Limb (tissue), 2 donors: Measurements from ENCODE around the gene SUMF1.

Source experiments
- DNase-seq, 2 donors: peaks; one replicate each; pipeline ENCODE4 v3.0.0-alpha.2; 2016; ENCODE audit errors: extremely low spot score in 2 of 2

The SUMF1 gene

DNA sequence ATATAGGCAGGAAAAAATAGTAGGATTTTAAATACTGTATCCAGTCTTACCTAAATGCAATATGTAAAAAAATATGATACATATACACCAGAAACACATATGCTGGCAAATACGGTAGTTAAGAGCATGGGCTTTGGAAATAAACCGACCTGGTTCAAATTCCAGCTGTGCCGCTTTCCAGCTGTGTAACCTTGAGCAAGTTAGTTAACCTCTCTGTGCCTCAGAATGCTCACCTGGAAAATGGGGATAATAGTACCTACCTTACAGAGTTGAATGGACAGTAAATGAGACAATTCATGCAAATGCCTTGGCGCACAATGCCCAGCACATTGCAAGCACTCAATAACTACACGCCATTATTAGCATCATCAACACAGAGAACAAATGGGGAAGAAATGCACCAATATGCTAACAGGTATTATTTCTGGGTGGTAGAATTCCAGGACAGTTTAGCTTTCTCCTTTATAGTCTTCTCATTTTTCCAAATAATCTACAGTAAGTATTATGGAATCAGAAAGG is 50.6 kb downstream of the SUMF1 start:
- no peak for DNase-seq

DNA sequence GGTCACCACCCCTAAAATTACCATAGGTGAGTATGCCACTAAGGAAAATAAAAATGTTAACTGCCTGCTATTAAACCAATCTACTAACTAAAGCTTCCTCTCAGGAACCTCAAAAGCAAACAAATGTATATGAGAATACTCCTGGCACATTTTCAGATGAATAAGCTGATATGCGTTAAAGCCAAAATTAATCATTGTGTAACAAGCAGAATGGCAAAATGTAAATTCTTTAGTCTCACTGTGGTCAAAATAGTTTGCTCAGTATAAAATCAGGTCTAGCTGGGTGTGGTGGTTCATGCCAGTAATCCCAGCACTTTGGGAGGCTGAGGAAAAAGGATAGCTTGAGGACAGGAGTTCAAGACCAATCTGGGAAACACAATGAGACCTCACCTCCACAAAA is 53.6 kb downstream of the SUMF1 start:
- no peak for DNase-seq

DNA sequence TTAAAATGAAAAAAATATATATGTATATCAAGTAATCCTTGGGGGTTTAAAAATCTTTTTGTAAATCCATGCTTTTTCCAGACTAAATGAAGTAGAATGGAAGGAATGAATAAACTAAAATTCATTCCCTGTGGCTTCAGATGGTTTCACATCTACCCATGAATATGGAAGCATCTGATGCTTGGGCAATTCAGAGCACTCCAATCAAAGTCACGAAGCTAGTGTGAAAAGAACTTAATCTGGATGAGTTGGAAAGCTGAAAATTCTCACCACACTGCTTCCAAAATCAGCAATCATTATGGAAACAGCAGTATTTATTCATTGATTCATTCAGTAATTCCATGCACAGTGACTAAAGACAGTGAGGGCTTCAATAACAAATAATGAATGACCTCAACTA is 55.2 kb downstream of the SUMF1 start:
- no peak for DNase-seq

DNA sequence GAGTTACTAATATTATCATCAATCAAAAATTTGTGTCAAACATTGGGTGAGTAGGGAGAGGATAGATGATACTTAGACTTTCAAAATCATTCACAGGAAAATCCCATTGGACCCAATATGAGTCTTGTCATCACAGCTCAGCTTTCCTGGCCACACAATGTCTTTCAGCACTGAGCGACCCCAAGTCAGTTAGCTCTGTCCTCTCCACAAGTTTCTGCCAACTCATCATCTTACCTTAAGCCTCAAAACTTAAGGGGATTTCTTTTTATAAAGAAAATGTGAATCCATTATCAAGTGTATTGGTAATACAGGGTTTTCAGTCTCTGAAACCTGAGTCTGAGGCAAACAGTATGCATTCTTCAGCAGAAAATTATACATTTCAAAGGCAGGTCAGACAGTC is 55.8 kb downstream of the SUMF1 start:
- no peak for DNase-seq

DNA sequence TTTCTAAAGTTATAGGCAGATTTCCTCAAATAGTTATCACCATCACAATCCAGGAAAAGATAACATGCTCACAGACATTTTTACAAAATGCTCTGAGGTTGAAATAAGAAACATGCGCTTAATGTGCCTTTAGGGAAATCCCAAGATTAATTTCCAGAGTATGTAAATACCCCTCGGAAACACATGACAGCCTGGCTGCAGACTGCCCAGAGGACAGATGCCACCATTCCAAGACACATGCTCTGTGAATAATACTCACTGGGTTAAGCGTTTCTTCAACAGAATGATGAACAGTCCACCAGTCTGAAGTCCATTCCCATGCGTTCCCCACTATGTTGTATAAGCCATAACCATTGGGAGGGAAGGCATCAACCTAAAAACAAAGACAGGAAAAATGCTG is 56.5 kb downstream of the SUMF1 start:
- no peak for DNase-seq

DNA sequence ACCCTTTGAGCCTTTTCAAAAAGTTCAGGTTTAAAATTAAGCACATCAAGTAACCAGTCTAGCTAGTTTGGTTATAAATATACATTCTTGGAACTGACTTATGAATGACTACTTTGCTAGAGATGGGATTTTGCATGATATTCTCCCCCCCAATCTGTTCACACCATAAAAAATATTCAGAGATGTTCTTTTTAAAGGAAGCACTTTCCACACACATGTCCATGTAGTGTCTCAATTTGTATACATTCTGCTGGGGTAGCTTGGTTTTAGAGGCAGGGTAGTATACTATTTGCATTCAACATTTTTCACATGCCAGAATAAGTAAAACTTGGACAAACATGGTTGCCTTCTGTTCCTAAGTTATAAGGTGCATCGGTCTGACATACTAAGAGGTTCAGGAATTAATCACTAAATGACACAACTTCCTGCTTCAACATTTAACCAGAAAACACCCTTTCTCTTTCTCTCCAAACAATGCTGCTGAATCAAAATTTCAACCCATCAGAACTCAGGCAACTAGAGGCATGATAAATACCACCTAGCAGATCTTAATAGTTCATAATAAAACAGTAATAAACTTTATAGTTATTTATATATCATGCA is 57.0 kb downstream of the SUMF1 start:
- no peak for DNase-seq

DNA sequence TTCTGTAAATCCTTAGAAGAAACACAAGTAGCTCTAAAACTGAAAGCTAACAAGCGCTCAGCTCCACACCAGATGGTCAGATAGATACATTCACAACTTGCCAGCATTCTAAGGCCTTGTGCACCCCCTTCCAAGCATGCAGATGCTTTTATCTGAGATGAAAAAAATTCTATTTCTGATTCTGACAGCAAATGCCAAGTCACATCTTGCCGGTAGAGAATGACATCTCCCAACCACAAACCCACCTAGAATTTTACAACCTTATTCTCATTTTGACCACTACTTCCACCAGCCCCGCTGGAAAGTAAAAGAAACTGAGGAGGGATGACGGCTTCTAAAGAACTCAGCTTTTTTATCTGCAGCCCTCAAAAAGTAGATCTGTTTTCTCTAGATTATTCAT is 57.7 kb downstream of the SUMF1 start:
- no peak for DNase-seq

DNA sequence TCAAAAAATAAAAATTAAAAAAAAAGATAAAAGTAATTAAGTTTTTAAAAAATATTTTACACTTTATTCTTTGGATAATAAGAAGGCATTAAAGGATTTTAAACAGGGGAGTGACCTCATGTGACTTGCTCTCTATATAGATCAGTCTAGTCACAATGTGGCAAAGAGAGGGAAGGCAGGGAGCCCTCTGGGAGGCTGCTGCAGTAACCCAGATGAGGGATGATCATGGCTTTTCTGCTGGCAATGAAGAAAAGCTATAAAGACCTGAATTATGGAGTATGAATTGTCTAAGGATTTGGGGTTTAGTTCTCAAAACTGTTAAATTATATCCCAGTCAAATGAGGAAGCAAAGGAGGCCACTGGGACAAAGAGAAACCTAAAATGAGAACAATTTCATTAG is 58.1 kb downstream of the SUMF1 start:
- DNase-seq, result no peak

DNA sequence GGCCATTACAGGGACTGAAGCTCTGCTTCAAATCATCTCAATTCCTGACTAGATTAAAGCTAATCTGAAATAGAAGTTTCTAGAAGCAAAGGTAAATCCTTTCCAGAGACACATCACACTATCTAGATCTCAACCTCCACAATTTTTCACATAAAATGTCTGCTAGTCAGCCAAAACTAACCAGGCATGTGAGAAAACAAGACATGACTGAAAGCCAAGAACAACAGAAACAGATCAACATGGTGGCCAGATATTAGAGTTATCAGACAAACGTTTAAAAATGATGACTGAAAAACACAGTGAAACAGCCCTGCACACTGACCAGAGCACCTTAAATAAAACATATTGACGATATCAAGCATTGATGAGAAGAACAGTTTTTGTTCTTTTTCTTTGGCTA is 59.1 kb downstream of the SUMF1 start:
- no peak for DNase-seq

DNA sequence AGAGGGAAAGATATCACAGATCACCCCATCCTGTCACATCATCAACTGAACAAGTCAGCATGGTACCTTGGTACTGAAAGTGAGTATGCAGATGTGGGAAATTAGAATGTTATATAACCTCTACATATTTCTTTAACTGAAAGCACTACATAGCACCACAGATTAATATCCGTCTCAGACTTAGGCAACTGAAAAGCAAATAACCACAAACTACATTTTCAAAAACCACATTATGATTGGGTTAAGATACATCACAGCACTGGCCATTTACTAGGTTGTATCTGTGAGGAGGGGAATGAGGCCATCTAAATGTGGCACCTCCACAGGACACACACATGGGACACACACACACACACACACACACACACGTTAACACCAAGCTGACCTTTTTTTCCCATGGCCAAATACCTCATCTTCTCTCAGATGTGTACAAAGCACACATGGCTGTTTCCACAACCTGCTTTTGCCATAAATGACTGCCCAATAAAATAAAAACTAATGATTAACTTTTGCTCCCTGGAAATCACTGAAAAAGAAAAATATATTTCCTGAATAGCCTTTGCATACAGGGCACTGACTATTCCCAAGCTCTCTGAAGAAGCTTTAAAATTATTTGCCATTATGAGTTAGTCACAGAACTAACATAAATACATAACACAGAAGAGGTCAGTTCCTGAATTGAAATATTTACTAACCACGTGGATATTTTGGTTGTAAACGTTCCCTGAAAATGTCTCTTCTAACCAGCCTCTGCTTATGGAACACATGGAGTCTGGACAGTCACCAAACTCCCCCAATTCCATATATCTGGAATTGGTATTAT is 60.1 kb downstream of the SUMF1 start:
- no peak for DNase-seq

DNA sequence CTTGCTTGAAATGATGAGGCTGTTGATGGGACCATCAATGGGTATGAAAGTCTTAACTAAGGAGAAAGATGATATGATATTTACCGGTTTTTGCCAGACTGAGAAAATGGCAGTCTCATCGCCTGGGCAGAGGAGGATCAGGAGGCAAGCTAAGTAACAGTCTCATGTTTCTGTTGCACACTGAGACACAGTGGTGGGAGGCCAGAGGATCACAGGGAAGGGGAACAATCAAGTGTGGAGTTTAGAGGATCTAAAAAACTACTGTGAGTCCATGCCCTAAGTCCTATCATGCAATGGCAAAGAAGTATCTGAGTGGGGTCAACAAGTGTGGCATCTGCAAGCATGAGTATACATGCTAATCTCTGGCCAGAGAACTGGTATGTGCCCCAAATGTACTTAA is 62.2 kb downstream of the SUMF1 start:
- no peak for DNase-seq

DNA sequence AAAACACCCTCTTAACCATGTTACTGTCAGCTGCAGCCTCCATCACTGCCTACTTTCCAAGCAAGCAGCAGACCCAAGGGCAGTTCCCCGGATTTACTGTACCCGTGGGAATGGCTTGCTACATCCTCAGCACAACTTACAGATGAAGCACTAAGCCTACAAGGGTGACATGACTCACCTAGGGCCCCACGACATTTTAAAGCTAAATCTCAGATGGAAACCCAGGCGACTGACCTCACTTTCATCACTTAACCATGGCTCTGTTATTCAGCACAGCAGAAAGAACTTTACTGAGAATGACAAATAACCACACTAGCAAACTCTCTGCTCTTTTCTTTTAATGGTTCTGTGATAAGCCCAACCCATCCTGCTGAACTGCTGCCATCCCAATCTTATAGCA is 65.6 kb downstream of the SUMF1 start:
- DNase-seq, result no peak

DNA sequence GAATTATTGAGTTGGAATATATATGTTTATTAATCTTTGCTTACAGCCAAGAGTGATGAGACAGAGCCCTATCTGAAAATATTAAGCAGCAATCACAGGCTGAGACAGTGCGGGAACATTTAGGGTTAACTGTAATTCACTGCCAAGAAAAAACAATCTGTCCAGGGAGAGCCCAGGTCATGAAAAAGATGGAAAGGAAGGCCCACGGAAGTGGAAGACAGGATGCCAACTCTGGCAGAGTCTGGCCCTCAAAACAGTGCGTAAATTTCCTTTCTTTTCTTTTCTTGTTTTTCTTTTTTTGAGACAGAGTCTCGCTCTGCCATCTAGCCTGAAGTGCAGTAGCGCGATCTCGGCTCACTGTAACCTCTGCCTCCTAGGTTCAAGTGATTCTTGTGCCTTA is 67.6 kb downstream of the SUMF1 start:
- no peak for DNase-seq

DNA sequence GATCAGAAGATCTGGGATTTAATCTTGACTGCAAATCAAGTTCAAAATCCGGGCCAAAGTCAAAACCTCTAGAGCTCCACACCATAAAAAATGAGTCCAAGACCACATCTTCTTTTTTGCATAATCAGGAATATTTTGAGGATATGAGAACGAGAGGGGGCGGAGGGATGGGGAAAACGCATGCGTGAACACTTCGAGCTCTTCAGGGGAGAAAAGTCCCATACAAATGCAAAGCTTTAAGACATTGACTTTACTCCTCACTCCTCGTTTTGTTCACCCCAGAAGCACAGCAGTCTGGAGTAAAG is 68.2 kb downstream of the SUMF1 start:
- no peak for DNase-seq

DNA sequence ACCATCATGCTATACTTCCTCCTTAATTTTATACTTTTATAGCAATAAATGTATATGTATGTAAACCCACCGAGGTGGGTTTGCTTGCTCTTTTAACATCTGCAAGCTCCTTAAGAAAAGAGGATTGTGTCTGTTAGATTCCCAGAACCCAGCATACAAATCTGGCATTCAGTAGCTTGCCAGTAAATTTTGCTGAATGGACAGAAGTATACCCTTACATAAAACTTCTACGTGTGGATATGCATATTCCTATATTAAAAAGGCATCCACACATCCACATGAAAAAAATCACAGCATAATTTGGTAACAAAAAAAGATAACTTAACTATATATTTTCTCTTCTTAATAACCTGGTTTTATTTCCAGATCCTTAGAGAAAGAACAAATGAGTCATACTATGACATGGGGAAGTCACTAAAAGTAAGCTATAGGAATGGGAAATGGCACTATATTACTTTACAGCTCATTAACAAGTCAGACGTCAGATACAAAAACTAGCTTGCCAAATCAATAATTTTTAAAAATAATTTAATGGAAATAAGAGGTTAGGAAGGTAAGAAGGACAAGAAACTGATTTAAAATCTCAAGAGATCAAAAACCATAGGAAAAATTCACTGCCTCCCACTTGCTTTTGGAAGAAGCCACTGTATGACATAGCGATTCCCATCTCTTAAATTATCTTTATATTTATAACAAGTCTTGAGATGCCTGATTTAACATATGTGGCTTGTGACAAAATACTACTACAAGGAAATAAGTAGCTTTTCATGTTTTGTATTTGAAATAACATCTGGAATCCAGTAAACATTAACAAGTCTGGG is 68.7 kb downstream of the SUMF1 start:
- DNase-seq, result no peak

DNA sequence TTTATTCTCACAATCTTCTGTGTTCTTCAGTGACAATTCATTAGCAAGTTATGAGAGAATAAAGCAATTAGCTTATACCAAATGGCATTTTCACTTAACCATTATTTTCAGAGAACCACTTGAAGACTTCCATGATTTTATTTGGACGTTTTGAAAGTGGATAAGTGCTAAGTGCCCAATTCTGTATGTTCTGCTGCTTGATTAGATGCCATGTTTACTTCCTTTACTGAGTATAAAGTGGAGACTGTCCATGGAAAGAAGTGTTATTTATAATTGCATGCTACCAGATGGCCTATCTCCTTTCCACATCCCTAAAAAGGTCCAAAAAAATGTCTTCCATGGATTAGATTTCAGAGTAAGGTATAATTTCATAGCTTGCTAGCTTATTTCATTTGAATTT is 69.6 kb downstream of the SUMF1 start:
- DNase-seq, result no peak

DNA sequence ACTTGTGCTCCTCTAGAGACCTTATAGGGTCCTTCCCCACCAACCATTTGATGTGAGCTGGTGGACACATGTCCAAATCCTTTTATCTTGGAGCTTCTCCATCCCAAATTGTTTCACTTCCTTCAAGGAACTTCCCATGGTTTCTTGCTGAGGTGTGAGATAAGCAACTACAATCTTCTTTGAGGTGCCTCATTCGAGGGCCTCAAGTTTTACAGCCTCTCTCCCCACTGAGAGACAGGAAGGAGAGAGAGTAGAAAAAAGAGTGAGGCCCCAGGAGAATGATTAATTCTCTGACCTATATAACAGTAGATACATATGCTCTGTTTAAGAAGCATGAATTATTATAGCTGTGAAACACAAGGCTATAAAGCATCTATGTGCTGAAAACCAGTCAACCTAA is 70.5 kb downstream of the SUMF1 start:
- DNase-seq, result no peak

DNA sequence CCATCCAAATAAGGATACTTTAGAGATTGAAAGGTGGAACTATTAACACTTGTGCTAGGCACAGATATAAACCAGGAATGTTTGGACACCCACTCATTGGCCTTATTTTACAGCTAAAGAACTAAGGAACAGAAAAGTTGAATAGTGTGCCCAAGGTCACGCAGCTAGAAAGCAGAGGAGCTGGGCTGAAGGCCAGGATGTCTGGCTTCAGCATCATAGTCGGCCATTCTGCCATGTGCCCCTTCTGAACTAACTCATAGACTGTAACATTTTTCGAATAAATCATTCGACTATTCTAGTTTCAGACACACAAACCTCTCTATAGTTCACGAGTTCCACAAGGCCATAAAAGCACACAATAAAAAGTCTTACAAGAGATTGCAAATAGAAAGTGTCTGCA is 71.1 kb downstream of the SUMF1 start:
- no peak for DNase-seq

DNA sequence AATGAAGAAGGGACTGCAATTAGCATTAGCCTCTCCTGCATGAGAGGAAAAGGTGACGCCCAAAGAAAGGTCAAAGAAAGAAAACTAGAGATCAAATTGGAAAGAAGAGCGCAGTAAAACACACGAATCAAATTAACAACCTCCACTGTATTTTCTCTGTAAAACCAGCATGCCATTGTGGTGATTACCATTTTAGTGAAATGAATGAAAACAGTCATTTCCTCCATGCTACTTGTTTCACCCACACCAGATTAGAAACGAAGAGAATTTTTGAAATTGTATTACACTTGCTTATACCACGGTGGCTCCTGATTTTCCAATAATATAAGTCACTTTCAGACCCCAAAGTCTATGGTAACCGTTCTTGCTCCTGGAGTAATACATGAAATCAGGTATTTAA is 71.6 kb downstream of the SUMF1 start:
- no peak for DNase-seq

DNA sequence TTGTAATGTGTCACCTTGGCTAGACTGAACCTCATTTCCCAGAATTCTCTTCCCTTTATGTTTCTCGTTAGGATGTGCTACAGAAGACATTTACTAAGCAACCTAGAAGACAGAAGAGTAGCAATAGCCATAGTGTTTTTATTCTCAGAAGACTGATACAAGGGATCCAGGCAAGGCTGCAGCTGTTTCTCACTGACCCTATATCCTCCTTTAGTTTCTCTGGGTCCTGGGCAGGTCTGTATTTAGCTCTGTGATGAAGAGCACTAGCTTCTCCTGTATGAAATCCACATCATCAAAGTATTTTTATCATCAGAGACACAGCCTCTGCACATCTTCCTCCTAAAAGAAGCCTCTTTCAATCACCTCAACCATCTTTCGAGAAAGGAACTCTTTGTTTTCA is 72.5 kb downstream of the SUMF1 start:
- no peak for DNase-seq

DNA sequence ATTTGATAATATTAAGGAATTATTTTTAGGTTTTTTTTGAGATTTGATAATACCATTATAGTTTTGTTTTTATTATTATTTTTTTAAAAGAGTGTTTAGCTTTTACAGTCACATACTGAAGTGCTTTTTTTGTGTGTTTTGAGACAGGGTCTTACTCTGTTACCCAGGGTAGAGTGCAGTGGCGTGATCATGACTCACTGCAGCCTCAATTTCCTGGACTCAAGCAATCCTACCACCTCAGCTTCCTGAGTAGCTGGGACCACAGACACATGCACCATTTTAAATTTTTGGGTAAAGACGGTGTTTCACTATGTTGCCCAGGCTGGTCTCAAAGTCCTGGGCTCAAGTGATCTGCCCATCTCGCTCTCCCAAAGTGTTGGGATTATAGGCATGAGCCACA is 73.0 kb downstream of the SUMF1 start:
- no peak for DNase-seq

DNA sequence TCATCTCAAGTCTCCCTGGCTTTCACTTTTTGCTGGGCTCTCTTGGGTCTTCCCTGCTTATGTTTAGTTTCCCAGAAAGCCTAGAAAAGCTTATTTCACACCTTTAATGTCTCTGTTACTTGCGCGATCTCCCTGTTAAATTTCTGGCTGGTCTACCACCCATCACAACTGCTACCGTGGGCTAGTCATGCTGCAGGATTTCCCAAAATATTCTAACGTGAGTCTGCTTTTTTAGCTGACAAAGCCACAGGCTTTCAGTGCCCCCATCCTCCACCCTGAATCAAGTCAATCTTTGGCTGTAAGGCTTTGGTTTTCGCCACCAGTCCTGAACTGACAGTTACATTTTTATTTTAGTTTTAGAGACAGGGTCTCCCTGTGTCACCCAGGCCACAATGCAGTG is 74.1 kb downstream of the SUMF1 start:
- DNase-seq, result no peak
